Jurkat, Clone E6-1 (cell line): Measurements from ENCODE around the gene C9orf152.

Source experiments
- DNase-seq: peaks from one replicate; pipeline ENCODE4 v3.0.0-alpha.2; 2011; ENCODE audit warnings: low read depth, low spot score
- H3K4me3 ChIP-seq: 2 replicates; pipeline ENCODE4 v1.5.1; 2011; ENCODE audit warnings: mild to moderate bottlenecking, low read length, control low read depth, moderate library complexity

The C9orf152 gene

DNA sequence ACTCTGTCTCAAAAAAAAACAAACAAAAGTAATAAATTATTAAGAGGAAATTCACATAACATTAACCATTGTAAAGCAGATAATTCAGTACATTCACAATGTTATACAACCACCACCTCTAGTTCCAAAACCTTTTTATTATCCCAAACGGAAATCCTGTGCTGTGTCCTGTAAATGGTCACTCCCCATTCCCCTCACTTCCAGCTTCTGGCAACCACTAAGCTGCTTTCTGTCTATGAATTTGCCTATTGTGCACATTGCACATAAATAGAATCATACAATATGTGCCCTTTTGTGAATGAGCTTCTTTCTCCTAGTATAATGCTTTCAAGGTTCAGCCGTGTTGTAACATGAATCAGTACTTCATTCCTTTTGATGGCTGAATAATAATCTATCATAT is 20.8 kb downstream of the C9orf152 start:
- H3K4me3 ChIP-seq, result no peak overlapping the region
- DNase-seq, result no peak

DNA sequence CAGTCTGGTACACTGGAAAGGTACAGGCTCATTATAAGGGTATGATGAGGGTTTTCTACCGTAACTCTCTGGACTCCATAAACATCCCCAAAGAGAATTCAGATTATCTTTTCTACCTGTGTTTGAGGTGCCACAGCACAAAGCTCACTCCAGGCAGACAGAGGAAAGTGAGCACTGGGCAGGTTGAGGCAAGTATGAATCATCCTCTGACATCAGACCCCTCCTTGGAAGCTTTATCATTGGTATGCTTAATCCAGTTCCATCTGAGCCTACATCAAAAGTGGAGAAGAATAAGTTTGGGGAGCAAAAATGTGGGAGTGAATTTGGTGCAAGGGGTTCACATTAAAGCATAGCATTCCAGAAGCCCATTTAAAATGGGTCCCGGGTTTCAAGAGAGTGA is 21.7 kb downstream of the C9orf152 start:
- H3K4me3 ChIP-seq, result no peak overlapping the region
- DNase-seq, result no peak

- no peak for DNase-seq
- no peak overlapping the region for H3K4me3 ChIP-seq
Observed at GRCh38 chr9:110185806-110186205, 22.2 kb downstream of the C9orf152 start.

GRCh38 chr9:110183208-110184145 is 24.5 kb downstream of the C9orf152 start:
- no peak overlapping the region for H3K4me3 ChIP-seq
- peak; percentile 87 for DNase-seq

- DNase-seq, result no peak
- H3K4me3 ChIP-seq, result no peak overlapping the region
Observed at GRCh38 chr9:110180511-110181434, 27.2 kb downstream of the C9orf152 start.

DNA sequence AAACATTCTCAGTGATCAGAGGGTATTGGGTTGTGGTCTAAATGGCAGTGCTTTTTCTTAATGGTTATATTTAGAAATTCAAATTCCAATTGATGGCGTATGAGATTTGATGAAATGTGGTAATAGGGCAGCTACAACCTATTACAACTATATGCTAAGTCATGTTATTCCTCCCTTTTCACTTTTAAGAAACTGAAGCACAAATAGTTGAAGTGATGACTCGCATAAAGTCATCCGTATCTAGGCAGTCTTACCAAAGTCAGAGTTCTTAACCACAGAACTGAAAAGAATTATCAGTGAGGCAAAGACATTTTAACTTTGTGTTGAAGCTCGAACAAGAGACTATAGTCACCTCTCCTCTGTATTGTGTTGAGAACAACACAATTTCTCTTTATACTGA is 28.2 kb downstream of the C9orf152 start:
- no peak for DNase-seq
- H3K4me3 ChIP-seq, result no peak overlapping the region

DNA sequence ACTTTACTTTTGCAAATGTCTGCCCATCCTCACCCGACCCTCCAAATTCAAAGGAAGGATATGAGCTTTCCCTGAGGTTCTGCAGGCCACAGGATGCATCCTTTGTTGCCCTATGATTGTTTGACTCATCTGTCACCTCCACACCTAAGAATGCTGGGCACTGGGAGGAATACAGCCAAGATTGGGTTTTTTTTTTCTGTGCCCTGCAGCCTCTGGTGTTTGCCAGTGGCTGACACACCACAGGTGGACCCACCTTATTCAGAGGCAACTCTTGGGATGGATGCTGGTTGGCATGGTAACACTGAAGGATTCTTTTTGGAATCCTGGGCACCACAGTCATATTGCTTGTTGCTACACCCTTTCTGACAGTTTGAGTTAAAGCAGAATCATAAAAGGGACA is 29.7 kb downstream of the C9orf152 start:
- H3K4me3 ChIP-seq, result no peak overlapping the region
- no peak for DNase-seq

DNA sequence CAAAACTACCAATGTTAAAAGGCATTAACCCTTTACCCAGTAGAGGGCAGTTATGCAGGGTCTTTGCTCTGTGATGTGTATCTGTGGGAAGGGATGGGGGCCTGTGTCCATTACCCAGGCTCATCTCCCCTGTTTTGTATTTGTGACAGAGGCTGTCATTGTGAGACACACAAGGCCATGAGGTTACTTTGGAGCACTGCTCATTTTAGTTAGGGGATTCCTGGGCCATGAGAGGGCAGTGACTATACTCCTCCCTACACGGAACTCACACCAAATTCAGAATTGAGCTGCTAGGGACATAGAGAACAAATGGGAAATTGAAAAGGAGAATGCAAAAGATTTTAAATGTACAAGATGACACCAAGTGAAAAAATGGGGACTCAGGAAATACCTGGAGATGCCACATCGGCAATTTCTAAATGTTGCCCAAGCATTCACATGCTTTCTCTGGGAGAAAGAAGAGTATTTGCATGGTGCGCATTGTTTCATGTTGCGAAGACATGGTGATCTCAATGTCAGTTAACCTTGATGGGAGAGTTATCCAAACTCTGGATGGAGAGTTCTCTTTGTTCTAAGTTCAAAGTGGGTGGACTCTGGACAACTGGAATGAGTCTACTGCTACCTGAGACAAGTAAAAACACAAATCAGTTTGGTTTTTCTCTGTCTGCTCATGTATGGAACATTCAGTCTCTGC is 32.5 kb downstream of the C9orf152 start:
- DNase-seq, result no peak
- no peak overlapping the region for H3K4me3 ChIP-seq

GRCh38 chr9:110173322-110173642 is 34.7 kb downstream of the C9orf152 start:
- no peak for DNase-seq
- H3K4me3 ChIP-seq, result peak overlapping the region; percentile 39

DNA sequence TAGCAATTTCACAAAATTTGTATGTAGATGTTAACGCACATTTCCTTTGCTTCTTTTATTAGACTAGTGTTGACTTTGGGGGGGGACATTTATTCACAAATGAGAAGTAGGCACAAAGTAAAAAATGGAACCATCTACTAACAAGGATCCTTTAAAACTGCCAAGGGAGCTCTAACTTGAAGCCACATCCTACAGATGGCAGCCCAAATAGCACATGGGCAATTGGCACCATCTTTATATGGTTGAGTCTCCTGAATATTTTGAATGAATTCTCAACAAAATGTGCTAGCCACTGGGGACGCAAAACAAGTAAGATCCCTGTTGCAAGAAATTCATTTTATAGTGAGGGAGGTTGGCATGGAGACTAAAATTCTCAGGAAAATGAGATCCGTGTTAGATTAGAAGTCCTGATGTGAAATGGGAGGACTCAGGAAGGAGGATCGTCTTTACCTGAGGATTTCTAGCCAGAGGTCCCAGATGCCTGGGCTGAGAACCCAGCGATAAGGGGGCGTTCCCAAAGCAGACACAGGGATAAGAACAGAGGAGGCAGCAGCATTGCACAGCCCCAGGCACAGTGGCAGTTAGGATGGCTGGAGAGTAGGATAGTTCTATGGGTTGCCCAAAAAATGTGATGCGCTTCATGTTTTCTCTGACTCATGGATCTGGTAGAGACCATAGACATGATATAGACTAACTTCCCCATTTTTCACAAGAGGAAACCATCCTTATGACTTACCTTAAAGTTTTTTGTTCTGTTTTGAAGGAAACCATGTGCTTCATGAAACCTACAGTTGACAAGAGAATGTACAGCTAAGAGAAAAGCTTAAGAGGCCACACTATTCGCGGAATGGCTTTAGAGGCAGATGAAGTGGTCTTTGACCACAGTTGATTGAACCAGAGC is 37.4 kb downstream of the C9orf152 start:
- peak; percentile 61 for DNase-seq
- H3K4me3 ChIP-seq, result no peak overlapping the region

GRCh38 chr9:110168486-110168885 is 39.5 kb downstream of the C9orf152 start:
- H3K4me3 ChIP-seq, result no peak overlapping the region
- no peak for DNase-seq

- H3K4me3 ChIP-seq, result peak overlapping the region; percentile 6
- peak; percentile 93 for DNase-seq
Observed at GRCh38 chr9:110161940-110162339, 46.0 kb downstream of the C9orf152 start.

DNA sequence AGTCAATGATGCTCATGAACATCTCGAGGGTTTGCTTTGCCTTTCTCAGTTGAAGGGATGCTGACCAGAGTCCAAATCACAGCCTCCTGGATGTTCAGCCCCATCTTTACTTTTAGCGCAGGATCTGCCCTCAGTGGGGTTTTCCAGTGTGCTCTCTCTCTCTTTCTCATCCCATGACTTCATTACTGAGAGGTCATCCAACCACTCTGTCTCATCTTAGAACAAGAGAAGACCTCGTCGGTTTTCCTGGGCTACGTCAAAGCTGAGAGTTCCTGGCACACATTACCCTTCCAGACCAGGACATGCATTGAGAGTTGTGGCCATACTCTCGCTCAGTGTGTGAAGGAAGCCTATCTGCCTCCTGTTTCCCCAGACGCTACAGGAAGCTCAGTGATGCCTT is 47.3 kb downstream of the C9orf152 start:
- no peak overlapping the region for H3K4me3 ChIP-seq
- DNase-seq, result no peak

DNA sequence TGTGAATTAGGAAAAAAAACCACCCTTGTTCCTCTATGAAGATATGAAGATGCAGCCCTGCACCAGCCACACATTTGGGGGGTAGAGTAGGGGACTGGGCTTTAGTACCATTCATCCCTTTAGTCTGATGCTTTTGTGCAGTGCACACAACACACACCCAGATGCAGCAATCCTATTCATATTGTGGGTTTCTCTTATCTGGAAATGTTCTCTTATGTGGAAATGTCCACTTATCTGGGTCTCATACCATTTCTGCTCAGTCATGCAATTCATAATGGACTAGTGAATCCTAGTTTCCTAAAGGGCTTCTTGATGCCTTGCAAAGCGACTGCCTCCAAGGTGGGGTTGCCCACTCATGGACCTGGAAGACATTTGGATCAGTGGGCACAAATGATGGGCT is 47.8 kb downstream of the C9orf152 start:
- DNase-seq, result no peak
- no peak overlapping the region for H3K4me3 ChIP-seq

DNA sequence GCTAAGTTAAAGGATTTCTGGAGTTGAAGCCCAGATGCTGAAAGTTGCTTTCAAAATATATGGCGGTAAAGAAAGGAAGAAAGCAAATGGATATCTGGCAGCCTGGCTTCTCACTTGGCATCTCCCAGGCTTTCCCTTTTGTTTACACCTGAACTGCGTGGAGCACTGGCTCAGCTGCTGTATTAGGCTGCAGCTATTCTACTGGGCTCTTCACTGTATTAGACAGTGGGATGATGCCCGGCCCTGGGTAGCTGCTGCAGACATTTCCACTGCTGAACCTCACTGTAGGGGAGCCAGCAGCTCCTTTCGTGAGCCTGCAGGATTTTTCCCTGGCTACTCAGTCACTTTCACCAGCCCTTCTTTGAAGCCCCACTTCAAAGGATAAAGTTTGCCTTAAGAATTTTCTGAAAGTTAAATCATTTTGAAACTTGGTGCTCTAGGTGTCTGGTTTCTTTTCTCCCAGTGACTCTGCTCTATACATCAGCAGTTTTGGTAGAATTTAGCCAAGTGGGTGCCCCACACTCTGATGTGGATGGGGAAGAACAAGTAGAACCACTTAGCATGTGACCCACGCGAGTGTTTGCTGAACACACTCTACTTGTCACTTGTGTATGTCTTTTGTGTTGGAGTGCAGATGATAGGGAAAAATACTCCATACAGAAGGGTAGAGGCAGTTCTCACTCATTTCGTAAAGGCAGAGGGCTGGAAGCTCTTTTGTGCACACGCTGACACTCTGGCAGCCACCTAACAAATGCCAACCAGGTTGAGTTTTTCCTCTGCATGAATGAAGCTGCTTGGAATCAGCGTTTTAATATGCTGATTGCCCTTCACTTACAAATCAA is 49.9 kb downstream of the C9orf152 start:
- H3K4me3 ChIP-seq, result no peak overlapping the region
- no peak for DNase-seq

- H3K4me3 ChIP-seq, result peak overlapping the region; percentile 32
- DNase-seq, result peak; percentile 99
Observed at GRCh38 chr9:110156902-110157301, 51.1 kb downstream of the C9orf152 start.

DNA sequence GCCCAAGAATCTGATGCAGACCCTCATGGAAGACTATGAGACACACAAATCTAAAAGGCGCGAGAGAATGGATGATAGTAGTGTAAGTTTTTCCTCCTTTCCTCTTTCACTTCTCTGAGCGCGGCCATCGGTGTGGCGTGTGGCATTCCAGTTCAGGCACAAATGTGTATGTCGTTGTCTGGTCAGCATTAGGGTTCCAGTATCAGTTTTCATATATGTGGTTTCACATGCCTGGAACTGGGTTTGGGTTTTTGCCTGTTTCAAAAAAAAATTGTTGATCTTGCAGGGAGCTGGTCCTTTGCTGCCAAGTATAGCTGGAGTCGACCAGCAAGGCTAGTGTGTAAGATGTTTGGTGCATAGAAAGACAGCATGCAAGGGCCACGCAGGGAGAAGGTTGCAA is 51.5 kb downstream of the C9orf152 start:
- DNase-seq, result no peak
- peak overlapping the region; percentile 32 for H3K4me3 ChIP-seq

- DNase-seq, result peak; percentile 61
- peak overlapping the region; percentile 19 for H3K4me3 ChIP-seq
Observed at GRCh38 chr9:110155751-110156150, 52.2 kb downstream of the C9orf152 start.
